Stimulated activated naive B cell treated with anti-CD40 and anti-IgM and Interleukin-4, amounts not matched to agents 10 μg/mL and 1 μg/mL and 100 μg/mL, for 72 hours (primary cell): Measurements from ENCODE around the gene NRG2.
A peak's percentile ranks its signal among the peaks of the same experiment; 100 is the strongest.

Source experiments
- ATAC-seq, 2 donors: fragments of 150-1000 bp; cut with Tn5 transposase; replicated peaks; 2 replicates each; pipeline ENCODE4 v1.10.0; 2021; ENCODE audit warnings: moderate library complexity in 1 of 2
- DNase-seq: peaks from one replicate; pipeline ENCODE4 v3.0.0; 2021
- H3K27ac Mint-ChIP-seq: one replicate; pipeline ENCODE4 v1.8.0; 2022; ENCODE audit warnings: mild to moderate bottlenecking, mixed read lengths
- H3K27me3 Mint-ChIP-seq, 2 donors: one replicate each; pipeline ENCODE4 v1.8.0; 2022; ENCODE audit warnings: mixed read lengths in 2 of 2
- H3K36me3 Mint-ChIP-seq, 2 donors: one replicate each; pipeline ENCODE4 v1.8.0; 2022; ENCODE audit warnings: mixed read lengths in 2 of 2, mild to moderate bottlenecking in 1 of 2
- H3K4me1 Mint-ChIP-seq, 2 donors: one replicate each; pipeline ENCODE4 v1.8.0; 2022; ENCODE audit warnings: mixed read lengths in 2 of 2, mild to moderate bottlenecking in 1 of 2
- H3K4me3 Mint-ChIP-seq, 2 donors: one replicate each; pipeline ENCODE4 v1.8.0; 2022; ENCODE audit warnings: mild to moderate bottlenecking in 2 of 2, mixed read lengths in 2 of 2, moderate library complexity in 1 of 2
- H3K9me3 Mint-ChIP-seq, 2 donors: one replicate each; pipeline ENCODE4 v1.8.0; 2022; ENCODE audit warnings: mixed read lengths in 2 of 2, mild to moderate bottlenecking in 1 of 2

NRG2 gene

DNA sequence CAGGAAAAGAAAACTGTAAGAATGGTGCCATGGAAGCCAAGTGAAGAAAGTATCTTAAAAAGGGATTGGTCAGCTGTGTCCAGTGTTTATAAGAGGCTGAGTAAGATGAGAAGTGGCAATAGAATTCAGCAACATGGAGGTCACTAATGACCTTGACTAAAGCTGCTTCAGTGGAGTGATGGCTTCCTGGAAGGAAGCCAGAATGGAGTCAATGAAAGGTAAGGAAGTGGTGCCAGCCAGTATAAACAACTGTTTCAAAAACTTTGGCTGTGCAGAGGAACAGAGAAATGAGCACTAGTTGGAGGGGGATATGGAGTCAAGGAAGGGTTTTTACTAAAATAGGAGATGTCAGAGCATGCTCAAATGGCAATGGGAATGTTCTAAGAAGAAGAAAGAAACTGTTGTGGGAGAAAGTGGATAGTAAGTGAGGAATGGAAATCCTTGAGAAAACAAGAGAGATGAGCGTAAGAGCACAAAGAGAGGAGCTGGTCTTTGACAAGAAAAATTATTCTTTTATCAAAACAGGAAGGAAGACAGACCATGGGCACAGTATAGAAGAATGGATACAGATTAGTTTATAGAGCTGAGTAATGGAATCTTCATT is 11.1 kb upstream of the NRG2 start:
- H3K27me3 Mint-ChIP-seq: peaks cover 0 to 4% of the 10 kb centered on the region in 2 donors
- no peaks in the 10 kb centered on the region for H3K9me3 Mint-ChIP-seq
- no peaks in the 10 kb centered on the region for H3K36me3 Mint-ChIP-seq
- H3K27ac Mint-ChIP-seq: no peak overlapping the region
- H3K4me1 Mint-ChIP-seq: no peaks in the 10 kb centered on the region
- no peak overlapping the region for H3K4me3 Mint-ChIP-seq
- DNase-seq: no peak
- no peak for ATAC-seq

DNA sequence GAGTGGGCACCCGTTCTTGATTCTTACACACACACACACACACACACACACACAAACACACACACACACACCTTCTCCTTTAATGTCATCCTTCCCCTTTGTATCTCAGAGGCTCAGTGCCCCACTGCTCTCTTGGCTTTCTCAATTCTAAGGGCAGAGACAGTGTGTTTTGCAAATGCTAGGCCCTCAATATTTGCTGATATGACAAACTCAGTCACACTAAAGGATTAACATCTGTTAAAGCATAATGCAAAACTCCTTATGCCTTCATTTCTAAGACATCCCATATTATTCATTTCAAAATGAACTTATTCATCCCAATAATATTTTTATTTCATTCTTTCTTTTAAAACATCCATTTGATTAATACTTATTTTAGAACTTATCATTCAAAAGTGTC is 8.9 kb upstream of the NRG2 start:
- H3K4me1 Mint-ChIP-seq: peaks cover 0 to 2% of the 10 kb centered on the region in 2 donors
- no peaks in the 10 kb centered on the region for H3K9me3 Mint-ChIP-seq
- no peak overlapping the region for H3K27ac Mint-ChIP-seq
- no peaks in the 10 kb centered on the region for H3K36me3 Mint-ChIP-seq
- H3K27me3 Mint-ChIP-seq: peaks cover 7 to 16% of the 10 kb centered on the region in 2 donors
- no peak for DNase-seq
- ATAC-seq: no peak
- no peak overlapping the region for H3K4me3 Mint-ChIP-seq

DNA sequence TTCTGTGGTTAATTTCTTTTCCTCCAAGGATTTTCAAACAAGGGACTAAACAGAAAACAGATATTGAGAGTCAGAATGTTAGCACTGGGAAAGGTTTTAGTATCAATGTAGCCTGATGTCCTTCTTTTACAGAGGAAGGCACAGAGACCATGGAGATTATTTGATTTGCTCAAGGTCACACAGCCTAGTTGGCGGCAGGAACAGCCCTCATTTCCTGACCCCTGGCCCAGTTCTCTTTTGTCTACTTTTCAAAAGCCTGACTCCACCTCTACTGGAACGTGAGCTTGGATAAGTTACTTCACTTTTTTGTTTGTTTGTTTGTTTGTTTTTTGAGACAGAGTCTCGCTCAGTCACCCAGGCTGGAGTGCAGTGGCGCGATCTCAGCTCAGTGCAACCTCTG is 6.6 kb upstream of the NRG2 start:
- DNase-seq (no peak), ATAC-seq (no peak)
- no peak overlapping the region for H3K4me3 Mint-ChIP-seq
- H3K4me1 Mint-ChIP-seq: peaks cover 0 to 2% of the 10 kb centered on the region in 2 donors
- no peak overlapping the region for H3K27ac Mint-ChIP-seq
- H3K27me3 Mint-ChIP-seq: peaks cover 19 to 25% of the 10 kb centered on the region in 2 donors
- no peaks in the 10 kb centered on the region for H3K36me3 Mint-ChIP-seq
- H3K9me3 Mint-ChIP-seq: no peaks in the 10 kb centered on the region

DNA sequence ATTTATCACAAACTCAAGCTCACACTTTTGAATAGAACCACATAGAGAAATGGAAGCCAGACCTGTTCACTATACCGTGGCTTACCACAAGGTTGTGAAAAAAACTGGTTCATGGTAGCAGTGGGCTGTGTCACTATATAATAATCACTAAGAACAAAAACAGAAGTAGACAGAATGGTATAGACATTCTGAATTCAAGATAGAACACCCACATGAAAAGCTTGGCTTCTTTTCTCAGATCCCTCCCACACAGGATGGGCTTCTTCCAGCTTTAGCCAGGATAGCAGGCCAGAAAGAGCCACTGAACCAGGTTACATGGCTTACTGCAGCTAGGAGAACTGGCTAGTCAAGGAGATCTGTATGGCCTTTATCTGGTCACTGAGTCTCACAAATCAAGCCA is 6.1 kb upstream of the NRG2 start:
- Mint-ChIP-seq H3K9me3 (no peaks in the 10 kb centered on the region), H3K27ac (no peak overlapping the region), H3K4me3 (no peak overlapping the region), H3K36me3 (no peaks in the 10 kb centered on the region), H3K4me1 (peaks cover under 1 to 5% of the 10 kb centered on the region in 2 donors), H3K27me3 (peaks cover 24 to 30% of the 10 kb centered on the region in 2 donors)
- peak; percentile 45 to 76 for ATAC-seq
- no peak for DNase-seq

DNA sequence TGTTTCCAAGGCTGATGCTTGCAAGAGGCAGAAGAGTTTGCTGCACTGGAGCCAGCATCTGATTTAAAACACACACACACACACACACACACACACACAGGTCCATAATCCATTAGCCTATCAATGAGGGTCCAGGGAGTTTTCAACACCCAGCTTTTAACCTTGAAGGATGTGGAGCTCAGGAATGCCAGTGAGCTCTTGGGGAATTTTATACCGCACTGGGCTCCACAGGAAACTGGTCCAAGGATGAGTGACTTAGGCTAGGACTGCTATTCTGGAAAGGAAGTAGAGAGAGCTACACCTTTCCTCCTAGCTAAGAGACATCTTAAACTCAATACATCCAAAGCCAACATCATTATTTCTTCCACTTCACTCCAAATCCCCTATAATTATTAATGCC is 942 bp upstream of the NRG2 start:
- Mint-ChIP-seq H3K4me1 (peaks cover 19 to 31% of the 10 kb centered on the region in 2 donors), H3K27ac (no peak overlapping the region)
- DNase-seq: no peak

DNA sequence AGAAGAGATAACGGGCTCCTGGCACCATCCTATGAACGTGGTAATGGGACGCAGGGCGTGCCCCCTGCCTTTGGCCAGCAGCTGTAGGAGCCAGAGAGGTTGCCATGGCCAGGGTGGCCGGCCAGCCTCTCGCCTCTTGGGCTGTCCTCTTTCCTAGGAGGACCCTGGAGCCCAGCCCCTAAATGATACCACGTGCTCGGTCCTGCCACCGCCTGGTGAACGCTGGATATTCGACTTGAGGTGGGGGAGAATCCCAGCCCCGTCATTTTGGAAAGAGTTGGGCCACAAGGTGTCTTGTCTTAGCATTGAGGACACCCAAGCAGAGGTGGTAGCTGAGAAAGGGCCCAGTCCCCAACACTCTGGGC is 391 bp upstream of the NRG2 start:
- DNase-seq (no peak), ATAC-seq (peak; percentile 19 to 20)
- peak overlapping the region; percentile 84 for H3K4me3 Mint-ChIP-seq
- H3K36me3 Mint-ChIP-seq: no peaks in the 10 kb centered on the region
- H3K4me1 Mint-ChIP-seq: peaks cover 18 to 36% of the 10 kb centered on the region in 2 donors
- H3K27ac Mint-ChIP-seq: no peak overlapping the region
- no peaks in the 10 kb centered on the region for H3K9me3 Mint-ChIP-seq
- peaks cover 55 to 57% of the 10 kb centered on the region in 2 donors for H3K27me3 Mint-ChIP-seq

More for the DNA sequence above, 942 bp upstream of the NRG2 start:
- Mint-ChIP-seq H3K9me3 (no peaks in the 10 kb centered on the region), H3K27me3 (peaks cover 60 to 61% of the 10 kb centered on the region in 2 donors), H3K36me3 (no peaks in the 10 kb centered on the region), H3K4me3 (peak overlapping the region; percentile 84)
- ATAC-seq: no peak

DNA sequence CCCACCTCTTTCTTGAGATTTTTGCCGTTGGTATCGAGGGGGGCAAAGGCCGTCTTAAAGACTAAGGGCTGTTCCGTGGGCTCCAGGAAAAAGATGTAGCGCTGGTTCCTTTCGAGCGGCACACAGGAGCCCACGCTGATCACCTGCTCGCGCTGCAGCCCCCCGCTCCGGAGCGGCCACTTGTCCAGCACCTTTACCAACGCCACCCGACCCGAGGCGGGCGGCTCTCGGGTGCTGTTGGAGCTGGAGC is 781 bp downstream of the NRG2 start:
- Mint-ChIP-seq H3K27ac (no peak overlapping the region), H3K36me3 (no peaks in the 10 kb centered on the region), H3K27me3 (peaks cover 54 to 60% of the 10 kb centered on the region in 2 donors), H3K9me3 (no peaks in the 10 kb centered on the region), H3K4me1 (peaks cover 21 to 39% of the 10 kb centered on the region in 2 donors), H3K4me3 (peak overlapping the region; percentile 73 to 84)
- ATAC-seq (no peak), DNase-seq (no peak)

DNA sequence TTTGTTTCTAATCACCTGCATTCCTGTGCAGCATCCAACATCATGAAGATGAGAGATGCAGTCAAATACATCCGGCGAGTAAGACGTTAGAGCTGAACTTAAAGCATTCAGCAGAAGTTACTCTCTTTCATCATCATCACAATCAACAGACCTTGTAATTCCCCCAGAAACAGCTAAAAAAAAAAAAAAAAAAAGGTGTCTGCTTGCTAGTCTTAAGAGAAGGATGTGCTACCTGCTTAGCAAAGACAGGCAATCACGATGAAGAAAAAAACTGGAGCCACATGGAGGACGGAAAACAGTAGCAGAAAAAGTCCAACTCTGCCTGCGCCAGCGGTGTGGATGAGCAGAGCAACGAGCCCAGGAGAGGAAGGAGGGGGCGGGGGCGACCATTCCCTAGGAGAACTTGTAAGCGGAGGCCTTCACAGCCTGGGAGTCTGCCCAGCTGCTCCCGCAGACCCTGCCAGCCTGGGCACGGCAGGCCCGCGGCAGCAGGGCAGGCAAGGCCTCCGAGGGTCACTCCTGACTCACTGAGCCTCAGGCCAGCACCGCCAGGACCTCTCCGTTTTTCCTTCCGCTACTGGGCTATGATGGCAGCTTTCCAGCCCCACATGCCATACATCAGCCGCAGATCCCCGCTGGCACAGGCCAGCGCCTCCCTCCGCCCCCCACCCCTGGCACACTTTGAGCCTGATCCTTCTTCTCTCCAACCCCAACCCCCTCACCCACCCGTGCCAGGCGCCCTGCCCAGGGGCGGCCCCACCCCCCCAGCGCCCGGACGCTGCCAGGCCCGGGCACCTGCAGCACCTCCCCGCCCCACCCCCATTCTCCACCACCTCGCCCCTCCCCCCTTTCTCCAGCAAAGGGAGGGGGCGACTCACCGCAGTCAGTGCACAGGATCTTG is 1.4 kb downstream of the NRG2 start:
- Mint-ChIP-seq H3K4me1 (peaks cover 21 to 39% of the 10 kb centered on the region in 2 donors), H3K27me3 (peaks cover 56 to 61% of the 10 kb centered on the region in 2 donors), H3K27ac (no peak overlapping the region), H3K4me3 (peak overlapping the region; percentile 73 to 84), H3K36me3 (no peaks in the 10 kb centered on the region), H3K9me3 (no peaks in the 10 kb centered on the region)
- DNase-seq (no peak), ATAC-seq (no peak)

DNA sequence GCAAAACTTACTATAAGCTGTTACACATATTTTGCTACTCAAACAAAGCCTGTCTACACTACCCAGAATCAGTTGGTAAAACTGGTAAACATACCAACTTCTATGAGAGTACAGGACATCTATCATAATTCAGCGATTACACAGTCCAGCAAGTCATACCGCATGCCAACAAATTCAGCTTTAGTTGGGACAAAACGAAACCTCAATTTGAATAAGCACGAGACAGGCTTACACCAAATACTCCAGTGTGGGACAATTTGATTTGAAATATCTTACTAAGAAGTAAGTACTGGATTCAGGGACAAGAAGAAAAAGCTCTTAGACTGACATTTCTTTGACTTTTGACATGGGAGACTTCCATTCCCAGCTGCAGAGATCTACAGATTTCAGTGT is 2.0 kb downstream of the NRG2 start:
- DNase-seq (no peak), ATAC-seq (no peak)
- peaks cover 21 to 39% of the 10 kb centered on the region in 2 donors for H3K4me1 Mint-ChIP-seq
- H3K27ac Mint-ChIP-seq: no peak overlapping the region
- no peaks in the 10 kb centered on the region for H3K36me3 Mint-ChIP-seq
- peak overlapping the region; percentile 59 to 73 for H3K4me3 Mint-ChIP-seq
- peaks cover 62 to 66% of the 10 kb centered on the region in 2 donors for H3K27me3 Mint-ChIP-seq
- H3K9me3 Mint-ChIP-seq: no peaks in the 10 kb centered on the region

DNA sequence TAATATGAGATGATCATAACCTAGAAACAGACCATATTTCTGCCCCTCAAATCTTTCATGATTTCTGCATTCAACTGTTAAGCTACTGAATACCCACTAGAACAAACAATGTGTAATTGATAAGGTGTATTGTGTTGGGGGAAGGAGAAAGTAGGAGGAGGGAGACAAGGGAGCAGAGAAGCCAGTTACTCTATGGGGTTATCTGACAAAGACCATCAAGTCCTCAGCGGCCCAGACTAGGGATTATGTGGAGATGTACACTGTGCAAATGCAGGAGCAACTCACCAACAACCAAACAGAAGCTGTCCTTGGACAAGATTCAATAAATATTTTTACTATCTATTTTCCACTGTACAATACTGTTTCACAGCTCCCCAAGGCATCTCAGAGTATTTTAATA is 2.7 kb downstream of the NRG2 start:
- peaks cover 61 to 65% of the 10 kb centered on the region in 2 donors for H3K27me3 Mint-ChIP-seq

DNA sequence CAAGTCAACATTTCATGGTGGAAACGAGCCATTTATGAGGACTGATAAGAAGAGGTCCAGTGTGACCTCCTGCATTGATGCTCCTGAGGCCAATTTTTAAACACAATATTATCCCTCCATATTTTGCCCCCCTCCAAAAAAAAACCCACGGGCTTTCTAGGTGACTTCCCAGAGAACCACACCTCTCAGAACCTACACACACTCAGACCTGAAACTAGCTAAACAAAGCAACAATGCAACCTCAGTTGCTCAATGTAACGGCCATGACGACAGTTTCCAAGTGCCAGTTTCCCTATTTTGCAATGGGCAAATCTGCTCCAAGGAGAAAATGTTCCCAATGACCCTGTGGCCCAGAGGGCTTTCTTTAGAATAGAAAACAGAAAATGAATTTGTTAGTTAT is 3.5 kb downstream of the NRG2 start:
- peaks cover 21 to 39% of the 10 kb centered on the region in 2 donors for H3K4me1 Mint-ChIP-seq
- no peaks in the 10 kb centered on the region for H3K36me3 Mint-ChIP-seq
- H3K27ac Mint-ChIP-seq: no peak overlapping the region
- H3K9me3 Mint-ChIP-seq: no peaks in the 10 kb centered on the region
- DNase-seq: no peak
- no peak overlapping the region for H3K4me3 Mint-ChIP-seq
- no peak for ATAC-seq
- H3K27me3 Mint-ChIP-seq: peaks cover 61 to 62% of the 10 kb centered on the region in 2 donors

More for the DNA sequence above, 2.7 kb downstream of the NRG2 start:
- DNase-seq: no peak
- no peak overlapping the region for H3K4me3 Mint-ChIP-seq
- no peak overlapping the region for H3K27ac Mint-ChIP-seq
- H3K4me1 Mint-ChIP-seq: peaks cover 21 to 39% of the 10 kb centered on the region in 2 donors
- ATAC-seq: no peak
- no peaks in the 10 kb centered on the region for H3K9me3 Mint-ChIP-seq
- H3K36me3 Mint-ChIP-seq: no peaks in the 10 kb centered on the region

DNA sequence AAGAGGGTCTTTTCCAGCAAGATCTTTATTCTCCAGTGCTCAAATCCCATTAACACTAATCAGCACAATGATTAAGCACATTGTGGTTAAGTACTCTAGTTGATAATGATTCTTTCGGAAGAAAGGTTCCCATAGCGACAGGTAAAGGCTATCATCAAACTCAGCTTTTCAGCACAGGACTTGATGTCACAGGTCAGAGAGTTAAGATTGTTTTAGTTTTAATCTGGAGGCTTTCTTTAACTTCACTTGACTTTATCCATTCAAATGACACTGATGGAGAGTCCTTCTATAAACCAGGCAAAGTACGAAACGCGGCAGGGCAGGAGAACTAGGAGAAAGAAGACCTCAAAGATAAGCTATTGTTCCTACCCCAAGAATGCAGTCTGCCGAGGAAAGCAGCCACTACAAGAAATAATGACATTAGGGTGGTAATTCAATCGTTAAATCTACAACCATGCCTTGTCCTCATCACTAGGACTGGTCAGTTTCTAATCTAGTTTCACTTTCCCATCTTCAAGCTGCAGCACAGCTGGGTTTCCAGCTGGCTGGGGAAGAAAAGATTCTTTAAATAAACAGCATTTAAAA is 4.6 kb downstream of the NRG2 start:
- Mint-ChIP-seq H3K27ac (no peak overlapping the region), H3K27me3 (peaks cover 58 to 60% of the 10 kb centered on the region in 2 donors), H3K4me3 (peak overlapping the region; percentile 48 to 68), H3K36me3 (no peaks in the 10 kb centered on the region), H3K9me3 (no peaks in the 10 kb centered on the region), H3K4me1 (peaks cover 16 to 31% of the 10 kb centered on the region in 2 donors)
- ATAC-seq (no peak), DNase-seq (no peak)

DNA sequence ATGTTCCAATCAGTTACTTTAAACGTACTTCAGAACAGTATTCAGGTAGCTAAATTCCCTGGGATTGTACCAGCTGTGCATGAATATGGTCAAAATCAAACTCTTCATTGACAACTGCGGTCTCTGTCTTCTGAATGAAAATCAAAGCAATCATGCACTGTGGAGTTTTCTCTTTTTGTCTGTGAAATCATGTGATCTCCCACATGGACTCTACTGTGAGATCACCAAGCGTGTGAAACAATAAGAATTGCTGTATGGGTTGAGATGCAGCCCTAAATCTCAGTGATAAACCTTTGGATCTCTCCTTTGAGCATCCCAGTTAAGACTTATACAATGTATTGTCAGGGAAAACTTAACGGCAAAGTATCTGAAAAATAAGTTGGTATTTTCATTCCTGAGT is 6.1 kb downstream of the NRG2 start:
- no peak overlapping the region for H3K4me3 Mint-ChIP-seq
- peaks cover 54 to 59% of the 10 kb centered on the region in 2 donors for H3K27me3 Mint-ChIP-seq
- no peaks in the 10 kb centered on the region for H3K9me3 Mint-ChIP-seq
- no peaks in the 10 kb centered on the region for H3K36me3 Mint-ChIP-seq
- peaks cover 14 to 17% of the 10 kb centered on the region in 2 donors for H3K4me1 Mint-ChIP-seq
- no peak for ATAC-seq
- no peak for DNase-seq
- H3K27ac Mint-ChIP-seq: no peak overlapping the region

DNA sequence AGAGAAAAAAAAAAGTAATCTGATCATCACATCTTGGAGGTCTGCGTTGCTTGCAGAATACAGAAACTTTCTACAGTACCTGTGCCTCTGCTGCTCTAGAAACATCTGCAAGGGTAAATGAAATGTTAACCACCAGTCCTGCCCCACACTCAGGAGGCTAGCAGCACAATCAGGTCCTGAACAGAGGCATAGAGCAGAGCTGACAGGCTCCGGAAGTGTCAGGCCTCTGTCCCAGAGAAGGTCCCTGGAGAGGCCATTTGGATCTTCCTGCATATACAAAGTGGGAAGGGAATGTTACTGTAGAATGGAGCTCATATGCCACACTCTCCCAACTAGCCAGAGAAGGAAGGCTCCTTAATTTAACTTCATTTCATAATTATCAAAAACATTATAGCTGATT is 7.2 kb downstream of the NRG2 start:
- Mint-ChIP-seq H3K27ac (no peak overlapping the region), H3K27me3 (peaks cover 48 to 61% of the 10 kb centered on the region in 2 donors), H3K36me3 (no peaks in the 10 kb centered on the region), H3K9me3 (no peaks in the 10 kb centered on the region), H3K4me1 (peaks cover 8 to 10% of the 10 kb centered on the region in 2 donors), H3K4me3 (no peak overlapping the region)
- DNase-seq (no peak), ATAC-seq (no peak)
